WTC11 (cell line): ENCODE measurements around the gene NEUROD2. TPM values are rescaled to one million over a fixed set of nuclear protein-coding genes. Genes with fewer than 3 reads are reported as not detected.

ENCODE experiments used
- ATAC-seq: fragments of 200-7000 bp; cut with Tn5 transposase; 2 replicates; pipeline ENCODE4 v1.10.0; 2021; ENCODE audit warnings: mild to moderate bottlenecking, moderate library complexity
- CTCF ChIA-PET: fragments of 300-600 bp; sonication (Branson Sonifier 250); formaldehyde crosslinking; loops from one replicate; lab custom pipeline; 2021; ENCODE audit warnings: antibody characterized with exemption; lab: Charles Lee
- POLR2A ChIA-PET: fragments of 350-600 bp; sonication (Branson Sonifier 250); formaldehyde crosslinking; loops from one replicate; lab custom pipeline; 2021; ENCODE audit warnings: antibody characterized with exemption; lab: Charles Lee
- DNase-seq: peaks from one replicate; pipeline ENCODE4 v3.0.0; 2021; ENCODE audit warnings: low spot score
- H3K27ac Mint-ChIP-seq: 2 replicates; pipeline ENCODE4 v1.8.0; 2021; ENCODE audit warnings: mixed read lengths
- H3K27me3 Mint-ChIP-seq: 2 replicates; pipeline ENCODE4 v1.8.0; 2021; ENCODE audit warnings: low read depth, mild to moderate bottlenecking, moderate library complexity, mixed read lengths
- H3K36me3 Mint-ChIP-seq: 2 replicates; pipeline ENCODE4 v1.8.0; 2021; ENCODE audit warnings: mixed read lengths
- H3K4me1 Mint-ChIP-seq: 2 replicates; pipeline ENCODE4 v1.8.0; 2022; ENCODE audit warnings: mixed read lengths
- H3K4me3 Mint-ChIP-seq: 2 replicates; pipeline ENCODE4 v1.8.0; 2021; ENCODE audit warnings: mild to moderate bottlenecking, moderate library complexity, mixed read lengths
- H3K9me3 Mint-ChIP-seq: 2 replicates; pipeline ENCODE4 v1.8.0; 2021; ENCODE audit warnings: mixed read lengths
- ATF3 ChIP-seq: sonication (generic); formaldehyde crosslinking; conservative IDR thresholded peaks from 2 replicates; pipeline ENCODE4 v1.8.1; 2022; ENCODE audit warnings: mild to moderate bottlenecking, missing genetic modification reagents
- CREB1 ChIP-seq: sonication (generic); formaldehyde crosslinking; IDR thresholded peaks from 2 replicates; pipeline ENCODE4 v1.8.0; 2023; ENCODE audit warnings: mild to moderate bottlenecking, missing genetic modification reagents
- CREM ChIP-seq: sonication (generic); formaldehyde crosslinking; IDR thresholded peaks from 2 replicates; pipeline ENCODE4 v1.8.1; 2022; ENCODE audit warnings: mild to moderate bottlenecking, missing genetic modification reagents, moderate library complexity
- EMX1 ChIP-seq: fragments of 250-450 bp; sonication (Bioruptor Pico); IDR thresholded peaks from 2 replicates; pipeline ENCODE4 v1.8.0; 2021; ENCODE audit warnings: mild to moderate bottlenecking
- FOXJ3 ChIP-seq: sonication (generic); formaldehyde crosslinking; IDR thresholded peaks from 2 replicates; pipeline ENCODE4 v1.9.0; 2021; ENCODE audit warnings: missing genetic modification reagents, mild to moderate bottlenecking, borderline replicate concordance
- FOXP1 ChIP-seq: sonication (generic); formaldehyde crosslinking; IDR thresholded peaks from 2 replicates; pipeline ENCODE4 v1.8.0; 2022; ENCODE audit warnings: missing genetic modification reagents, mild to moderate bottlenecking, moderate library complexity, borderline replicate concordance
- HMGA2 ChIP-seq: fragments of 250-450 bp; sonication (Bioruptor Pico); IDR thresholded peaks from 2 replicates; pipeline ENCODE4 v1.4.0; 2021; ENCODE audit warnings: mild to moderate bottlenecking, moderate library complexity
- MAX ChIP-seq: sonication (generic); formaldehyde crosslinking; IDR thresholded peaks from 2 replicates; pipeline ENCODE4 v1.8.0; 2022; ENCODE audit warnings: mild to moderate bottlenecking, missing genetic modification reagents
- NR2C2 ChIP-seq: sonication (generic); formaldehyde crosslinking; IDR thresholded peaks from 2 replicates; pipeline ENCODE4 v1.8.0; 2022; ENCODE audit warnings: mild to moderate bottlenecking, missing genetic modification reagents
- PRDM15 ChIP-seq: sonication (generic); formaldehyde crosslinking; IDR thresholded peaks from 2 replicates; pipeline ENCODE4 v1.8.0; 2022; ENCODE audit warnings: missing genetic modification reagents
- PRRX2 ChIP-seq: fragments of 250-450 bp; sonication (Bioruptor Pico); IDR thresholded peaks from 2 replicates; pipeline ENCODE4 v1.8.0; 2021; ENCODE audit warnings: mild to moderate bottlenecking
- SMAD3 ChIP-seq: sonication (generic); formaldehyde crosslinking; IDR thresholded peaks from 2 replicates; pipeline ENCODE4 v1.8.0; 2022; ENCODE audit warnings: missing genetic modification reagents, mild to moderate bottlenecking, borderline replicate concordance
- ZBTB21 ChIP-seq: sonication (generic); formaldehyde crosslinking; IDR thresholded peaks from 2 replicates; pipeline ENCODE4 v1.8.1; 2023; ENCODE audit warnings: mild to moderate bottlenecking, missing genetic modification reagents, borderline replicate concordance
- ZNF232 ChIP-seq: sonication (generic); formaldehyde crosslinking; IDR thresholded peaks from 2 replicates; pipeline ENCODE4 v1.8.0; 2022; ENCODE audit warnings: mild to moderate bottlenecking, missing genetic modification reagents
- ZNF263 ChIP-seq: sonication (generic); formaldehyde crosslinking; IDR thresholded peaks from 2 replicates; pipeline ENCODE4 v1.8.1; 2022; ENCODE audit warnings: low read depth, mild to moderate bottlenecking, moderate library complexity, missing genetic modification reagents
- ZNF396 ChIP-seq: fragments of 250-450 bp; sonication (Bioruptor Pico); IDR thresholded peaks from 2 replicates; pipeline ENCODE4 v1.8.0; 2021; ENCODE audit warnings: mild to moderate bottlenecking, moderate library complexity, borderline replicate concordance
- ZNF671 ChIP-seq: fragments of 250-450 bp; sonication (Bioruptor Pico); IDR thresholded peaks from 2 replicates; pipeline ENCODE4 v1.8.0; 2021; ENCODE audit warnings: mild to moderate bottlenecking
- total RNA-seq: library from RNA; stranded (reverse); gene quantifications from 3 replicates; pipeline ENCODE4 v1.2.3, GENCODE V29; 2021
- TF ChIP-seq, protein P1 (sequence below): sonication (generic); formaldehyde crosslinking; conservative IDR thresholded peaks from 2 replicates; pipeline ENCODE4 v1.8.1; 2023; ENCODE audit warnings: mild to moderate bottlenecking, low read depth, missing genetic modification reagents, moderate library complexity

The NEUROD2 gene
- total RNA-seq, 1 experiment from 2014 or later, result not detected

DNA sequence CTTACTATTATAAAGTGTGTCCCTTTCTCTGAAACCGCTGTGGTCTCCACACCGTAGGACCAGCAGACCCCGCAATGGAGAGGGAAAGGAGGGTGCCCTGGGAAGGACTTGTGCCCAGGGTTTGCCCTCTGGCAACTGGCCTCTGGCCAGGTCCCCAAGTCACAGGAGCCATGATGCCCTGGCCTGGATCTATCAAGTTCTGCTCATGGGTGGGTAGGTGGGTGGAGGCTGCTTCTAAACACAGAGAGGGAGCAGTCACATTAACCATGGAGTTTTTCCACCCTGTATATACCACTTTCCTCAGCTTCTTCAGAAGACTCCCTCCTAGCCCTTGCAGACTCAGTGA, 9.4 kb upstream of the NEUROD2 start:
- Mint-ChIP-seq H3K4me3 (peak overlapping the region; percentile 57), H3K4me1 (peaks cover 4% of the 10 kb centered on the region), H3K27me3 (peaks cover 87% of the 10 kb centered on the region), H3K27ac (no peak overlapping the region), H3K9me3 (no peaks in the 10 kb centered on the region), H3K36me3 (no peaks in the 10 kb centered on the region)
- DNase-seq, result no peak
- ATAC-seq, result no peak
- ChIA-PET CTCF (interaction anchor here (1.2 to 23.6 kb wide), 5 partner anchors 16 to 136 kb away, joined by 4 to 876 read pairs (median 390); partner anchors contain the start of genes PNMT and TCAP), POLR2A (no interaction called here)
- no peak for TF ChIP-seq ATF3 (CRISPR knock-in tag)
- TF ChIP-seq FOXP1 (CRISPR knock-in tag), result no peak
- TF ChIP-seq ZNF263, result 0 out of 2 replicates have a peak, but pooled peaks have one; percentile 12
- no peak for TF ChIP-seq HMGA2 (CRISPR knock-in tag)

DNA sequence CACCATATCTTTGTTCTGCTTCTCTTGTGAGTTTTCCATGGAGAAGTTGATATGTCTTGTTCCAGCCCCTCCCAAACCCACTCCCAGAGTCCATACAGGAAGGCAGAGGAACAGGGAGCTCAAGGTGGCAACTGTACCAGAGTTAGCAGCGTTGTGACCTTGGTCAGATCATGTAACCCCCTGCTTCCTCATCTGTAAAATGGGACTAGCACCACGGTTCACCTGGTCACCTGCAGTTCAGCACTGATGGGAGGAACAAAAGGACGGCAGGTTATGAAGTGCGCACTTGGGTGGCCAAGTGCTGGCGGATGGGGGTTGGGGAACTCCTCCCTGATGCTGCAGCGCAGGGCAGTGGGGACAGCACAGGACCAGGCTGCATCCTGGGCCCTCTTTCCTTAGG, 7.7 kb upstream of the NEUROD2 start:
- Mint-ChIP-seq H3K36me3 (no peaks in the 10 kb centered on the region), H3K27ac (no peak overlapping the region), H3K4me3 (no peak overlapping the region), H3K9me3 (no peaks in the 10 kb centered on the region), H3K4me1 (peaks cover 3% of the 10 kb centered on the region), H3K27me3 (peaks cover 86% of the 10 kb centered on the region)
- DNase-seq, result no peak
- CTCF ChIA-PET, result interaction anchor here (1.1 to 21.2 kb wide), 6 partner anchors 7 to 65 kb away, joined by 4 to 876 read pairs (median 28); partner anchors contain the start of genes PNMT and TCAP
- ATAC-seq, result no peak
- no peak for TF ChIP-seq MAX (CRISPR knock-in tag)
- TF ChIP-seq FOXP1 (CRISPR knock-in tag), result no peak
- TF ChIP-seq, protein P1, sequence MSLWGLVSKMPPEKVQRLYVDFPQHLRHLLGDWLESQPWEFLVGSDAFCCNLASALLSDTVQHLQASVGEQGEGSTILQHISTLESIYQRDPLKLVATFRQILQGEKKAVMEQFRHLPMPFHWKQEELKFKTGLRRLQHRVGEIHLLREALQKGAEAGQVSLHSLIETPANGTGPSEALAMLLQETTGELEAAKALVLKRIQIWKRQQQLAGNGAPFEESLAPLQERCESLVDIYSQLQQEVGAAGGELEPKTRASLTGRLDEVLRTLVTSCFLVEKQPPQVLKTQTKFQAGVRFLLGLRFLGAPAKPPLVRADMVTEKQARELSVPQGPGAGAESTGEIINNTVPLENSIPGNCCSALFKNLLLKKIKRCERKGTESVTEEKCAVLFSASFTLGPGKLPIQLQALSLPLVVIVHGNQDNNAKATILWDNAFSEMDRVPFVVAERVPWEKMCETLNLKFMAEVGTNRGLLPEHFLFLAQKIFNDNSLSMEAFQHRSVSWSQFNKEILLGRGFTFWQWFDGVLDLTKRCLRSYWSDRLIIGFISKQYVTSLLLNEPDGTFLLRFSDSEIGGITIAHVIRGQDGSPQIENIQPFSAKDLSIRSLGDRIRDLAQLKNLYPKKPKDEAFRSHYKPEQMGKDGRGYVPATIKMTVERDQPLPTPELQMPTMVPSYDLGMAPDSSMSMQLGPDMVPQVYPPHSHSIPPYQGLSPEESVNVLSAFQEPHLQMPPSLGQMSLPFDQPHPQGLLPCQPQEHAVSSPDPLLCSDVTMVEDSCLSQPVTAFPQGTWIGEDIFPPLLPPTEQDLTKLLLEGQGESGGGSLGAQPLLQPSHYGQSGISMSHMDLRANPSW (CRISPR knock-in tag), result no peak
- no peak for TF ChIP-seq ZNF396 (CRISPR knock-in tag)
- TF ChIP-seq NR2C2 (CRISPR knock-in tag), result no peak
- TF ChIP-seq FOXJ3 (CRISPR knock-in tag), result no peak
- TF ChIP-seq ZBTB21 (CRISPR knock-in tag), result no peak
- no peak for TF ChIP-seq PRDM15 (CRISPR knock-in tag)
- TF ChIP-seq CREB1 (CRISPR knock-in tag), result no peak
- TF ChIP-seq ZNF263, result no peak
- no peak for TF ChIP-seq CREM
- TF ChIP-seq SMAD3 (CRISPR knock-in tag), result no peak
- TF ChIP-seq ZNF232 (CRISPR knock-in tag), result no peak
- no peak for TF ChIP-seq ZNF671 (CRISPR knock-in tag)
- TF ChIP-seq PRRX2 (CRISPR knock-in tag), result no peak
- TF ChIP-seq EMX1, result no peak
- POLR2A ChIA-PET, result no interaction called here
